Aorta (tissue), 5 donors: ENCODE measurements around the gene PROX2. TPM values are rescaled to one million over a fixed set of nuclear protein-coding genes. Genes with fewer than 3 reads are reported as not detected.
A peak's percentile ranks its signal among the peaks of the same experiment; 100 is the strongest.

Source experiments
- ATAC-seq: fragments of 200-7000 bp; cut with Tn5 transposase; one replicate; pipeline ENCODE4 v1.9.1; 2022; ENCODE audit warnings: moderate library complexity; ENCODE audit not compliant: low FRiP score
- DNase-seq, 2 donors: peaks; one replicate each; pipeline ENCODE4 v3.0.0-alpha.2; 2020
- H3K27ac ChIP-seq, 2 donors: one replicate each; pipeline ENCODE4 v1.5.1; 2013; ENCODE audit warnings: low read length in 2 of 2, mild to moderate bottlenecking in 2 of 2, moderate library complexity in 2 of 2, control low read depth in 1 of 2, inconsistent platforms in 1 of 2, low read depth in 1 of 2
- H3K27me3 ChIP-seq, 2 donors: one replicate each; pipeline ENCODE4 v1.6.1; 2013; ENCODE audit warnings: control low read depth in 1 of 2, low read length in 1 of 2, mild to moderate bottlenecking in 1 of 2, moderate library complexity in 1 of 2; ENCODE audit not compliant: insufficient read depth in 2 of 2, control insufficient read depth in 1 of 2
- H3K36me3 ChIP-seq, 2 donors: one replicate each; pipeline ENCODE4 v1.6.1; 2013; ENCODE audit warnings: control low read depth in 1 of 2, low read length in 1 of 2, mild to moderate bottlenecking in 1 of 2; ENCODE audit not compliant: insufficient read depth in 2 of 2, control insufficient read depth in 1 of 2
- H3K4me1 ChIP-seq, 2 donors: one replicate each; pipeline ENCODE4 v1.6.1; 2013; ENCODE audit warnings: low read length in 2 of 2, control low read depth in 1 of 2, mild to moderate bottlenecking in 1 of 2, moderate library complexity in 1 of 2; ENCODE audit not compliant: insufficient read depth in 2 of 2, control insufficient read depth in 1 of 2
- H3K4me3 ChIP-seq, 2 donors: one replicate each; pipeline ENCODE4 v1.5.1; 2013; ENCODE audit warnings: low read length in 2 of 2, control low read depth in 1 of 2, mild to moderate bottlenecking in 1 of 2
- H3K9me3 ChIP-seq: one replicate; pipeline ENCODE4 v1.6.1; 2013; ENCODE audit warnings: mild to moderate bottlenecking, low read length; ENCODE audit not compliant: control insufficient read depth
- WGBS, 2 donors: extraction: QIAGEN DNeasy Blood & Tissue Kit; methylation state at CpG; one replicate each; pipeline ENCODE4 v1.1.7; 2013; 5-methylcytosine and 5-hydroxymethylcytosine counted together
- intact Hi-C, 2 donors: fragments of 100-400 bp; cut with DNase I; formaldehyde crosslinking; loops; one replicate each; pipeline versions ENCODE4 v1.14.2 to v1.15.0; 2022
- polyA plus RNA-seq, 2 donors: library from polyadenylated mRNA; stranded (reverse); fragments of 200-250 nt; gene quantifications; one replicate each; pipeline ENCODE4 v1.2.3, GENCODE V29; 2013
- total RNA-seq, 2 donors: library from RNA; stranded (reverse); fragmentation: NEBNext Ultra II Directional; extraction: Animal tissue kit (Norgen Biotek cat#: 25700); gene quantifications; one replicate each; pipeline ENCODE4 v1.2.1, GENCODE V29; 2021
- donor health status: healthy with polysubstance abuse.
- donor health status: Bipolar disorder and iron deficiency.
- donor health status: DM: no; HTN: no; CAD: no.
- donor health status: DM: no; HTN: no; CAD: no.
- donor health status: DM: yes; HTN: yes; CAD: no.

Gene PROX2
- total and polyA plus RNA-seq, 4 donors = not detected

GRCh38 chr14:74911704-74912103 lies 35.8 kb upstream of the PROX2 start:
- intact Hi-C loops = loop anchor here (5.0 kb wide), 2 partner anchors 36 to 176 kb away; no protein-coding TSS in a partner anchor
- WGBS, 2 donors = 88 to 89% methylated on average over 5 of the region's 5 CpGs
- Histone ChIP-seq H3K4me1 (no peaks in the 10 kb centered on the region), H3K27ac (no peak overlapping the region), H3K36me3 (no peaks in the 10 kb centered on the region), H3K9me3 (no peaks in the 10 kb centered on the region), H3K27me3 (no peaks in the 10 kb centered on the region), H3K4me3 (no peak overlapping the region)
- ATAC-seq (no peak), DNase-seq (no peak)

- H3K4me3 ChIP-seq = no peak overlapping the region
- intact Hi-C loops = loop anchor here (5.0 kb wide), 2 partner anchors 36 to 176 kb away; no protein-coding TSS in a partner anchor
- no peaks in the 10 kb centered on the region for H3K27me3 ChIP-seq
- no peak for DNase-seq
- H3K36me3 ChIP-seq = no peaks in the 10 kb centered on the region
- H3K27ac ChIP-seq = no peak overlapping the region
- no peaks in the 10 kb centered on the region for H3K4me1 ChIP-seq
- H3K9me3 ChIP-seq = no peaks in the 10 kb centered on the region
- WGBS, 2 donors = 95 to 97% methylated on average over 6 of the region's 6 CpGs
- no peak for ATAC-seq
Observed at GRCh38 chr14:74911221-74911620, 35.3 kb upstream of the PROX2 start.

- Histone ChIP-seq H3K27me3 (no peaks in the 10 kb centered on the region), H3K27ac (no peak overlapping the region), H3K4me3 (no peak overlapping the region), H3K4me1 (no peaks in the 10 kb centered on the region), H3K9me3 (no peaks in the 10 kb centered on the region), H3K36me3 (no peaks in the 10 kb centered on the region)
- intact Hi-C loops = loop anchor here (5.0 kb wide), 2 partner anchors 37 to 177 kb away; no protein-coding TSS in a partner anchor
- DNase-seq (no peak), ATAC-seq (no peak)
- WGBS, 2 donors = 75 to 80% methylated on average over 9 to 10 of the region's 10 CpGs
Observed at GRCh38 chr14:74910556-74910955, 34.6 kb upstream of the PROX2 start.

- ATAC-seq (no peak), DNase-seq (no peak)
- Histone ChIP-seq H3K4me3 (no peak overlapping the region), H3K4me1 (no peaks in the 10 kb centered on the region), H3K27ac (no peak overlapping the region), H3K9me3 (no peaks in the 10 kb centered on the region), H3K36me3 (no peaks in the 10 kb centered on the region), H3K27me3 (no peaks in the 10 kb centered on the region)
- intact Hi-C loops = loop anchor here (5.0 kb wide), 2 partner anchors 37 to 177 kb away; no protein-coding TSS in a partner anchor
- WGBS, 2 donors = 87 to 92% methylated on average over 9 to 10 of the region's 10 CpGs
Observed at GRCh38 chr14:74909911-74910310, 34.0 kb upstream of the PROX2 start.

GRCh38 chr14:74909501-74909900 lies 33.6 kb upstream of the PROX2 start:
- H3K9me3 ChIP-seq = no peaks in the 10 kb centered on the region
- H3K4me1 ChIP-seq = no peaks in the 10 kb centered on the region
- ATAC-seq = no peak
- no peak overlapping the region for H3K4me3 ChIP-seq
- WGBS, 2 donors = 93% methylated on average over 14 of the region's 14 CpGs
- no peak for DNase-seq
- no peaks in the 10 kb centered on the region for H3K27me3 ChIP-seq
- no peaks in the 10 kb centered on the region for H3K36me3 ChIP-seq
- H3K27ac ChIP-seq = no peak overlapping the region
- intact Hi-C loops = no loop called here

- intact Hi-C loops = no loop called here
Observed at GRCh38 chr14:74908861-74909341, 33.0 kb upstream of the PROX2 start.

GRCh38 chr14:74907744-74908143 lies 31.8 kb upstream of the PROX2 start:
- DNase-seq (no peak), ATAC-seq (no peak)
- no peaks in the 10 kb centered on the region for H3K4me1 ChIP-seq
- no peaks in the 10 kb centered on the region for H3K27me3 ChIP-seq
- intact Hi-C loops = no loop called here
- no peak overlapping the region for H3K4me3 ChIP-seq
- 20 to 24% methylated on average over 6 of the region's 6 CpGs for WGBS, 2 donors
- peaks cover 0 to 3% of the 10 kb centered on the region in 2 donors for H3K36me3 ChIP-seq
- H3K9me3 ChIP-seq = no peaks in the 10 kb centered on the region
- no peak overlapping the region for H3K27ac ChIP-seq

More at GRCh38 chr14:74908861-74909341, 33.0 kb upstream of the PROX2 start:
- Histone ChIP-seq H3K27me3 (no peaks in the 10 kb centered on the region), H3K36me3 (no peaks in the 10 kb centered on the region), H3K27ac (no peak overlapping the region), H3K4me1 (no peaks in the 10 kb centered on the region), H3K4me3 (no peak overlapping the region), H3K9me3 (no peaks in the 10 kb centered on the region)
- ATAC-seq = no peak
- whole genome bisulfite sequencing, 2 donors = 80 to 84% methylated on average over 9 of the region's 9 CpGs
- no peak for DNase-seq

- intact Hi-C loops = no loop called here
- Histone ChIP-seq H3K9me3 (no peaks in the 10 kb centered on the region), H3K4me1 (no peaks in the 10 kb centered on the region)
Observed at GRCh38 chr14:74906925-74907521, 31.1 kb upstream of the PROX2 start.

GRCh38 chr14:74905595-74906142 lies 29.7 kb upstream of the PROX2 start:
- peak; percentile 79 to 94 for DNase-seq
- peak; percentile 51 for ATAC-seq
- 40 to 41% methylated on average over 14 of the region's 14 CpGs for WGBS, 2 donors
- Histone ChIP-seq H3K27ac (no peak overlapping the region), H3K9me3 (no peaks in the 10 kb centered on the region), H3K4me3 (no peak overlapping the region), H3K4me1 (no peaks in the 10 kb centered on the region), H3K36me3 (peaks cover 5 to 11% of the 10 kb centered on the region in 2 donors), H3K27me3 (no peaks in the 10 kb centered on the region)
- intact Hi-C loops = loop anchor here (2.0 kb wide), 1 partner anchor 45 kb away; no protein-coding TSS in a partner anchor

More at GRCh38 chr14:74906925-74907521, 31.1 kb upstream of the PROX2 start:
- Histone ChIP-seq H3K27me3 (no peaks in the 10 kb centered on the region), H3K36me3 (peaks cover 0 to 6% of the 10 kb centered on the region in 2 donors), H3K27ac (no peak overlapping the region), H3K4me3 (no peak overlapping the region)
- WGBS, 2 donors = 82 to 85% methylated on average over 12 of the region's 12 CpGs
- ATAC-seq (no peak), DNase-seq (no peak)
